Skin epidermis (tissue), 12 donors: ENCODE results near the gene RAB31.
A peak's percentile ranks its signal among the peaks of the same experiment; 100 is the strongest.

Experiments used
- H3K27ac ChIP-seq, 21 experiments: fragments of 200-600 bp; sonication (generic) in 11 of 21; one replicate each; pipeline ENCODE4 v1.5.0; 2020; ENCODE audit warnings: mild to moderate bottlenecking in 3 of 21, inconsistent platforms in 2 of 21, moderate library complexity in 2 of 21
- H3K4me3 ChIP-seq, 7 experiments: fragments of 200-600 bp; sonication (generic) in 2 of 7; one replicate each; pipeline ENCODE4 v1.5.0; 2020; ENCODE audit warnings: inconsistent platforms in 2 of 7, mild to moderate bottlenecking in 2 of 7, moderate library complexity in 1 of 7

RAB31 gene

GRCh38 chr18:9690418-9691188 is 17.5 kb upstream of the RAB31 start:
- H3K4me3 ChIP-seq, result no peak overlapping the region
- H3K27ac ChIP-seq, result no peak overlapping the region

DNA sequence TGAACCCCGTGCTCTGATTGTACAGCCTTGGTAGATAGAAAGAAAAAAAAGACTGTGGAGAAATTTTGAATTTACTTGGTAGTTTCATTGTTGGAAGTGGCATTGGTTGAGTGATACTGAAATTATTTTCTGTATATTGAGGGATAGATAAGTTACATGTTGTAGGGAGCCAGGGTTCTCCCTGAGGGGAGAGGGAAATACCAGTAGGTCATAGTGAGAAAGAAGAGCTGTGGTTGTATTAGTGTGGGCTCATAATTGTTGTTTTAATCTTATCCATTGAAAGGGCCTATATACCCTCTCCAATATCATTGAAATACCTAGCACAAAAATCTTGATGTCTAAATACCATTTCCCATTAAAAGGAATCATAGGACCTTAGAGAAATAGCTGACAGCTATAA is 16.9 kb upstream of the RAB31 start:
- no peak overlapping the region for H3K4me3 ChIP-seq
- no peak overlapping the region for H3K27ac ChIP-seq

GRCh38 chr18:9694174-9694573 is 13.9 kb upstream of the RAB31 start:
- Histone ChIP-seq H3K4me3 (no peak overlapping the region), H3K27ac (no peak overlapping the region)

GRCh38 chr18:9694952-9695495 is 13.1 kb upstream of the RAB31 start:
- Histone ChIP-seq H3K4me3 (no peak overlapping the region), H3K27ac (no peak overlapping the region)

- H3K4me3 ChIP-seq, result no peak overlapping the region
- H3K27ac ChIP-seq, result no peak overlapping the region
These were observed 12.5 kb upstream of the RAB31 start for GRCh38 chr18:9695605-9696004.

GRCh38 chr18:9696112-9696511 is 12.0 kb upstream of the RAB31 start:
- Histone ChIP-seq H3K4me3 (no peak overlapping the region), H3K27ac (no peak overlapping the region)

DNA sequence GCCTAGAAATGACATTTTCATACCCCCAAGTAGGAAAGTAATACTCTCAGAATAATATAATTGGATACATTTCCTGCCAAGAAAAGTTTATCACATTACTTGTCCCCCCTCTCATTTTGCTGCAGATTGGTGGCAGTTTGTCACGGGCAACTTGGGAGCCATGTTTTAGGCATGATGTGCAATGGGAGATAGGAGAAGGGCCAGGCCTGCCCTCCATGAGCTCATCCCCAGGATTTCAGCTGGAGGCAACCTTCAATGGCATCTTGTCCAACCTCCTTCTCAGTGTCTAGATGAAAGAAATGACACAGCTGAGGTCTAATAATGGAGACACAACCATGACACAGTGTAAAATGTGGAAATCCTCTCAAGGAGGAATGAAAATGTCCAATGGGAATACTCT is 11.4 kb upstream of the RAB31 start:
- Histone ChIP-seq H3K27ac (no peak overlapping the region), H3K4me3 (no peak overlapping the region)

- Histone ChIP-seq H3K4me3 (no peak overlapping the region), H3K27ac (no peak overlapping the region)
These were observed 11.0 kb upstream of the RAB31 start for GRCh38 chr18:9697121-9697520.

GRCh38 chr18:9698497-9698896 is 9.6 kb upstream of the RAB31 start:
- Histone ChIP-seq H3K27ac (no peak overlapping the region), H3K4me3 (no peak overlapping the region)

GRCh38 chr18:9700261-9700796 is 7.8 kb upstream of the RAB31 start:
- no peak overlapping the region for H3K27ac ChIP-seq

DNA sequence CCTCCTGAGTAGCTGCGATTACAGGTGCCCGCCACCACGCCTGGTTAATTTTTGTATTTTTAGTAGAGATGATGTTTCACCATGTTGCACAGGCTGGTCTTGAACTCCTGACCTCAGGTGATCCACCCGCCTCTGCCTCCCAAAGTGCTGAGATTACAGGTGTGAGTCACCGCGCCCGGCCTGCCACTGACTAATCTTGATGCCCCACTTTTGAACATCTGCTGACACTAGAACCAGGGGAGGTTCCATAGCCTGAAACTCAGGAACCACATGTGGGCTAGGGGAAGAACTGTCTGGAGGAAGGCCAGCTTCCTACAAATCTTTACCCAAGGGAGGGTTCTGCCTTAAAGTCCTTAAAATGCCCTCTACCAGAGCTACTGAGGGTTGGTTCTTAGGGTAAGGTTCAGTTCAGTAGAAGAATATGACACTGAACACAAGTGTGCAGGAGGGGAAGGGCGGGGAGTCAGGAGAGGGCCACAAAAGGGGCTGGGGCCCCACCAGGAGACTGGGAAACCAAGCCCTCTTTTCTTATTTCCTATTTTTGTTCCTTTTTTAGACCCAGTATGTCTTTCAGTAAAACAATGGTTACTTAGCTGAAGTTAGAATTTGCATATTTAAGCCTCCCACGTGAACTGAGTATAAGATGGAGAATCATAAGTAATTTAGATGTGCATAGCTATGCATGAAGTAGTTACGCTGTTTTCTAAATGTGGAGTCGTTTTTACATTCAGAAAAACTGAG is 6.3 kb upstream of the RAB31 start:
- Histone ChIP-seq H3K27ac (peak overlapping the region in 1 of 21 experiments; percentile 62), H3K4me3 (no peak overlapping the region)

More at GRCh38 chr18:9700261-9700796, 7.8 kb upstream of the RAB31 start:
- no peak overlapping the region for H3K4me3 ChIP-seq

GRCh38 chr18:9704233-9705118 is 3.6 kb upstream of the RAB31 start:
- Histone ChIP-seq H3K27ac (no peak overlapping the region), H3K4me3 (no peak overlapping the region)

GRCh38 chr18:9705183-9705829 is 2.8 kb upstream of the RAB31 start:
- no peak overlapping the region for H3K27ac ChIP-seq
- H3K4me3 ChIP-seq, result no peak overlapping the region

GRCh38 chr18:9706081-9706935 is 1.8 kb upstream of the RAB31 start:
- H3K4me3 ChIP-seq, result no peak overlapping the region
- peak overlapping the region in 3 of 21 experiments; percentile 1 to 89 (median 30) for H3K27ac ChIP-seq

- Histone ChIP-seq H3K4me3 (peak overlapping the region; percentile 52 to 94 (median 75)), H3K27ac (peak overlapping the region in 20 of 21 experiments; percentile 34 to 98 (median 90))
These were observed 582 bp upstream of the RAB31 start for GRCh38 chr18:9707381-9708056.

- Histone ChIP-seq H3K4me3 (peak overlapping the region; percentile 52 to 94 (median 75)), H3K27ac (peak overlapping the region; percentile 83 to 98 (median 92))
These were observed 568 bp downstream of the RAB31 start for GRCh38 chr18:9708434-9709303.
